CD14-positive monocyte (primary cell): ENCODE data around the gene CTBP2. TPM values are rescaled to one million over a fixed set of nuclear protein-coding genes. Genes with fewer than 3 reads are reported as not detected.

Experiments used
- DNase-seq, 3 donors: peaks; one replicate each; pipeline ENCODE4 v3.0.0-alpha.2; 2011 to 2022
- H2AFZ ChIP-seq: 2 replicates; pipeline ENCODE4 v1.6.0; 2012; ENCODE audit warnings: mild to moderate bottlenecking, low read depth, low read length, inconsistent platforms; ENCODE audit not compliant: insufficient read depth, poor library complexity, severe bottlenecking
- H3K27ac ChIP-seq, 2 donors: 1 replicate in 1 of 2; 2 replicates in 1 of 2; pipeline ENCODE4 v1.5.1; 2012 to 2013; ENCODE audit warnings: low read length in 2 of 2, control low read depth in 1 of 2, inconsistent platforms in 1 of 2, low read depth in 1 of 2, mild to moderate bottlenecking in 1 of 2
- H3K27me3 ChIP-seq, 2 donors: one replicate each; pipeline versions ENCODE4 v1.6.0 to v1.6.1; 2011 to 2013; ENCODE audit warnings: low read length in 2 of 2; ENCODE audit not compliant: control insufficient read depth in 2 of 2, insufficient read depth in 2 of 2
- H3K36me3 ChIP-seq, 2 donors: replicated peaks in 1 of 2; 1 replicate in 1 of 2; 2 replicates in 1 of 2; pipeline versions ENCODE4 v1.5.1 to v1.6.1; 2012 to 2013; ENCODE audit warnings: low read length in 2 of 2, control low read depth in 1 of 2, inconsistent platforms in 1 of 2, mild to moderate bottlenecking in 1 of 2; ENCODE audit not compliant: insufficient read depth in 2 of 2, control insufficient read depth in 1 of 2
- H3K4me1 ChIP-seq, 2 donors: 1 replicate in 1 of 2; 2 replicates in 1 of 2; pipeline versions ENCODE4 v1.5.1 to v1.6.1; 2012 to 2013; ENCODE audit warnings: low read length in 2 of 2, control low read depth in 1 of 2, inconsistent platforms in 1 of 2, mild to moderate bottlenecking in 1 of 2, moderate library complexity in 1 of 2; ENCODE audit not compliant: insufficient read depth in 2 of 2, control insufficient read depth in 1 of 2
- H3K4me2 ChIP-seq: replicated peaks from 2 replicates; pipeline ENCODE3; 2012; ENCODE audit warnings: low read length, moderate library complexity, mild to moderate bottlenecking; ENCODE audit not compliant: poor library complexity, severe bottlenecking; ENCODE audit errors: extremely low read depth
- H3K4me3 ChIP-seq, 3 experiments: fragments of 200-600 bp in 1 of 3; sonication (generic) in 1 of 3; replicated peaks in 1 of 3; 1 replicate in 2 of 3; 2 replicates in 1 of 3; pipeline ENCODE4 v1.5.1; 2011 to 2013; ENCODE audit warnings: low read length in 3 of 3, mild to moderate bottlenecking in 3 of 3, control low read depth in 2 of 3, low read depth in 2 of 3, inconsistent platforms in 1 of 3, moderate library complexity in 1 of 3
- H3K79me2 ChIP-seq: 2 replicates; pipeline ENCODE4 v1.6.0; 2012; ENCODE audit warnings: mild to moderate bottlenecking, control low read depth, inconsistent platforms, low read length, moderate library complexity; ENCODE audit not compliant: insufficient read depth
- H3K9ac ChIP-seq: 2 replicates; pipeline ENCODE4 v1.6.0; 2017; ENCODE audit warnings: low read length, mild to moderate bottlenecking; ENCODE audit not compliant: insufficient read depth, poor library complexity, severe bottlenecking
- H3K9me3 ChIP-seq, 2 donors: replicated peaks in 1 of 2; 1 replicate in 1 of 2; 2 replicates in 1 of 2; pipeline versions ENCODE4 v1.5.1 to v1.6.1; 2012 to 2013; ENCODE audit warnings: low read length in 2 of 2, control low read depth in 1 of 2; ENCODE audit not compliant: control insufficient read depth in 1 of 2, insufficient read depth in 1 of 2
- H4K20me1 ChIP-seq: 2 replicates; pipeline ENCODE4 v1.6.0; 2012; ENCODE audit warnings: mild to moderate bottlenecking, low read length, control low read depth, moderate library complexity; ENCODE audit not compliant: insufficient read depth
- H3K27ac Mint-ChIP-seq, 7 donors: one replicate each; pipeline ENCODE4 v1.8.0; 2020; ENCODE audit warnings: mild to moderate bottlenecking in 7 of 7, mixed read lengths in 7 of 7, moderate library complexity in 6 of 7, inconsistent platforms in 2 of 7
- H3K27me3 Mint-ChIP-seq, 3 donors: one replicate each; pipeline ENCODE4 v1.8.0; 2021 to 2022; ENCODE audit warnings: low read depth in 3 of 3, mild to moderate bottlenecking in 3 of 3, mixed read lengths in 3 of 3, moderate library complexity in 3 of 3, inconsistent platforms in 1 of 3
- H3K36me3 Mint-ChIP-seq, 2 donors: one replicate each; pipeline ENCODE4 v1.8.0; 2020; ENCODE audit warnings: mixed read lengths in 2 of 2, inconsistent platforms in 1 of 2, mild to moderate bottlenecking in 1 of 2
- H3K4me1 Mint-ChIP-seq: one replicate; pipeline ENCODE4 v1.8.0; 2020; ENCODE audit warnings: mild to moderate bottlenecking, mixed read lengths
- H3K4me3 Mint-ChIP-seq, 2 donors: one replicate each; pipeline ENCODE4 v1.8.0; 2020; ENCODE audit warnings: mild to moderate bottlenecking in 2 of 2, mixed read lengths in 2 of 2, moderate library complexity in 1 of 2
- H3K9me3 Mint-ChIP-seq, 7 donors: one replicate each; pipeline ENCODE4 v1.8.0; 2020 to 2022; ENCODE audit warnings: mixed read lengths in 7 of 7, mild to moderate bottlenecking in 6 of 7, moderate library complexity in 6 of 7, inconsistent platforms in 2 of 7
- CTCF ChIP-seq: fragments of 200-600 bp; IDR thresholded peaks from one replicate; pipeline ENCODE4 v1.8.0; 2022; ENCODE audit warnings: antibody characterized with exemption, mild to moderate bottlenecking
- WGBS: methylation state at CpG from one replicate; pipeline ENCODE4 v1.1.5; 2013; ENCODE audit warnings: missing lambda C conversion rate; ENCODE audit not compliant: insufficient coverage; 5-methylcytosine and 5-hydroxymethylcytosine counted together
- intact Hi-C, 2 donors: fragments of 100-400 bp; cut with micrococcal nuclease; formaldehyde crosslinking; loops; one replicate each; pipeline versions ENCODE4 v1.15.0 to v1.15.1; 2023
- polyA plus RNA-seq, 3 donors: library from polyadenylated mRNA; depleted of rRNA in 1 of 3; unstranded in 2 of 3; stranded (reverse) in 1 of 3; fragments of 300-500 nt in 2 of 3; fragments of >200 nt in 1 of 3; fragmentation: Illumina TruSeq in 2 of 3; gene quantifications; 1 replicate in 2 of 3; 2 replicates in 1 of 3; pipeline ENCODE4 v1.2.3, GENCODE V29; 2012 to 2021

Gene CTBP2
- polyA plus RNA-seq, 3 donors, result 40.9 to 87.1 (median 41.1) TPM

- Mint-ChIP-seq H3K9me3 (no peaks in the 10 kb centered on the region), H3K4me3 (peak overlapping the region; percentile 72 to 82), H3K4me1 (peaks cover 83% of the 10 kb centered on the region), H3K27ac (peak overlapping the region; percentile 74 to 92 (median 90)), H3K27me3 (peaks cover 0 to 6% (median 4%) of the 10 kb centered on the region in 3 donors), H3K36me3 (peaks cover 41 to 44% of the 10 kb centered on the region in 2 donors)
- WGBS, result 31% methylated on average over 20 of the region's 21 CpGs
- Histone ChIP-seq H3K36me3 (peaks cover 0 to 15% of the 10 kb centered on the region in 2 donors), H3K27ac (peak overlapping the region; percentile 41 to 62), H3K4me1 (peaks cover 72 to 88% of the 10 kb centered on the region in 2 donors), H2AFZ (peak overlapping the region; percentile 6), H3K4me3 (peak overlapping the region in 1 of 3 experiments; percentile 58), H3K9ac (peak overlapping the region; percentile 17), H3K79me2 (peaks cover 82% of the 10 kb centered on the region), H3K9me3 (no peaks in the 10 kb centered on the region), H4K20me1 (peaks cover 100% of the 10 kb centered on the region), H3K4me2 (peak overlapping the region; percentile 68), H3K27me3 (no peaks in the 10 kb centered on the region)
- intact Hi-C loops, result loop anchor here (5.0 kb wide), 2 partner anchors 86 to 96 kb away; no protein-coding TSS in a partner anchor
- DNase-seq, result peak; percentile 60 to 71 (median 70)
- TF ChIP-seq CTCF, result no peak
Observed at GRCh38 chr10:125061557-125062226, 98.7 kb downstream of the CTBP2 start.

GRCh38 chr10:125060826-125061556 is 99.4 kb downstream of the CTBP2 start:
- H3K9ac ChIP-seq, result peak overlapping the region; percentile 17
- DNase-seq, result peak; percentile 64 to 78 (median 72)
- 44% methylated on average over 21 of the region's 21 CpGs for WGBS
- no peaks in the 10 kb centered on the region for H3K9me3 ChIP-seq
- no peaks in the 10 kb centered on the region for H3K27me3 ChIP-seq
- H3K4me3 ChIP-seq, result peak overlapping the region in 1 of 3 experiments; percentile 58
- peaks cover 100% of the 10 kb centered on the region for H4K20me1 ChIP-seq
- peaks cover 35 to 43% of the 10 kb centered on the region in 2 donors for H3K36me3 Mint-ChIP-seq
- peaks cover 82% of the 10 kb centered on the region for H3K79me2 ChIP-seq
- peak overlapping the region; percentile 68 for H3K4me2 ChIP-seq
- H3K4me3 Mint-ChIP-seq, result peak overlapping the region in 1 of 2 donors; percentile 82
- H2AFZ ChIP-seq, result no peak overlapping the region
- H3K27ac Mint-ChIP-seq, result peak overlapping the region; percentile 74 to 92 (median 90)
- no peaks in the 10 kb centered on the region for H3K9me3 Mint-ChIP-seq
- H3K27ac ChIP-seq, result peak overlapping the region; percentile 41 to 62
- peaks cover 72 to 87% of the 10 kb centered on the region in 2 donors for H3K4me1 ChIP-seq
- peaks cover 0 to 6% (median 2%) of the 10 kb centered on the region in 3 donors for H3K27me3 Mint-ChIP-seq
- H3K36me3 ChIP-seq, result peaks cover 0 to 8% of the 10 kb centered on the region in 2 donors
- peaks cover 81% of the 10 kb centered on the region for H3K4me1 Mint-ChIP-seq
- peak; percentile 87 for TF ChIP-seq CTCF
- intact Hi-C loops, result loop anchor here (5.0 kb wide), 2 partner anchors 86 to 96 kb away; no protein-coding TSS in a partner anchor
